ENCODE measurements around the gene NXT1.
"Not testable (repeated sequence)": the region's sequence is repeated elsewhere in the genome, so short reads cannot be mapped to it uniquely, and the experiment has no call there.

The NXT1 gene

DNA sequence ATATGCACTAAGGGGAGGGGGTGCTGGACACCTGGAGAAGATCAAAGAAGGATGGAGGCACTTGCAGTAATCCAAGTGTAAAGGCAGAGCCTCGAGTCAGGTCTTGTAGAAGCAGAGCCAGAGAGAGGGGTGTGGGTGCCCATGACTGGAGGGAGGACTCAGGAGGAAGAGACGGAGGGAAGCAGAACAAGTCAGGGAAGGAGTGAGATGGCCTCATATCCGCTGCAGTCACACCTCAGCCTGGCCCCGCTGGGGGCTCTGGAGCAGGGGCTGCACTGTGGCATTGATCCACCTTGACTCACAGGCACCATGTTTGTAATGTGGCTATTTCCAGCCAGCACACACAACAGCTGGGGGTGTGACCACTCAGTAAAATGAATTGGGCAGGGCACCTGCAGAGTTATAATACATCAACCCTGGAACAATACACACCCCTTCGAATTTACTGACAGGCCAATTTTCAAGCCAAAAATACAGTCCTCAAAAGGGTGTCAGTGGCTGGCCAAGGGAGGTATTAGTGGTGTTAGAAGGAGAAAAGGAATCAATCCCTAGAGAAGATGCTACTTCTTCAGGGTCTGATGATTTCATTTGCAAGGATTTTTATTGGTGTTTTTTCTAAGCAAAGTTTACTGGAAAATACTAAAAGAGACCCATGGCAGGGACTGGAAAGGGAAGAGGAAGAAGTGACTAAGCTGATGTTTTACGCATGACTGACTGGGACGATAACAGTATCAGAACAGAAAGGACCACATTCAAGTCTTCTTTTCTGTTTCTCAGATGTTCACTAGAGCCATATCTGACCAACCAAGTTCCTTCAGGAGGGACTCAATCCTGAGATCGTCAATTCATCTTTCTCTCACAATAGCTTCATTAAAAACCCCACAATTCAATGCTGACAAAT, 18.9 kb upstream of the NXT1 start:
- no peak for FAIRE-seq

DNA sequence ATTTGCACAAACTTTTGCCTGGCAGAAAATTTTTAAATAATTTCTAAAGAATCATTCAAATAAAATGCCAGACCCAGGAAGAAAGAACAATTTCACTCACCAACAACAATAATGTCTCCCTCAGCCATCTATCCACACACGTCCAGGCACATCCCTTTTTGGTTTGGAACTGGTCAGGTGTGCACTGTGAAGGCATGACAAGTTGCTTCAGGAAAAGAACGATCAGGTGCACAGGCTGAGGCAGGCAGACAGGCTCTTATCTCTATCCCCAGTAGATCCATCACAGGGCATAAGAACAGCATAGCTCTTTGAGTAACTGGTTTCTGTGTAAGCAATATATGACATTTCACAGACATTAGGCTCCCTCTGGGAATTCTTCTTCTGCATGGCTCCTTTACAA, 18.1 kb upstream of the NXT1 start:
- no peak for FAIRE-seq

DNA sequence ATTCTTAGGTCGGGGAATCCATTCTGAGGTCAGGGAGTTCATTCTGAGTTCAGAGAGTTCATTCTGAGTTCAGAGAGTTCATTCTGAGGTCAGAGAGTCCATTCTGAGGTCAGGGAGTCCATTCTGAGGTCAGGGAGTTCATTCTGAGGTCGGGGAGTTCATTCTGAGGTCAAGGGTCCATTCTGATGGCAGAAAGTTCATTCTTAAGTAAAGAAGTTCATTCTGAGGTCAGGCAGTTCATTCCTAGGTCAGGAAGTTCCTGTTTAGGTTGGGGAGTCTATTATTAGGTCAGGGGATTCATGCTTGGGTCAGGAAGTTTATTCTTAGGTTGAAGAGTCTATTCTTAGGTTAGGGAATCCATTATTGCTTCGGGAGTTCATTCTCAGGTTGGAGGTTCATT, 16.5 kb upstream of the NXT1 start:
- no peak for FAIRE-seq

DNA sequence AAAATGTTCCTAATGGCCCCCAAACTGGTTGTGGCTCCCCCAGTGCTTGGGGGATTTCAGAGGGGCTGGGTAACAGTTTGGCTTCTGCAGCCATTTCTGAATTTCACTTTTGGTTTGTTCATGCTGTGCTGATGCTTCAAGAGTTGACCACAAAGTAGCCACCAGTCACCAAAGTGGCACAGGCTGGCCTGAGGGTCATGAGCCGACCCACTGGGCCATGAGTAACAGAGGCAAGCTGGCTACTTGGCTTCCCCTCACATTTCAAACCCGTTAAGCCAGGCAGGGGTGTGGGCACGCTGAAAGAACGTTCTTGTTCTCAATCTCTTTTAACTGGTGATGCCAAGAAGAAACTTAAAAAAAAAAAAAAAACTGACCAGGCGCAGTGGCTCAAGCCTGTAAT, 15.1 kb upstream of the NXT1 start:
- FAIRE-seq, result no peak

DNA sequence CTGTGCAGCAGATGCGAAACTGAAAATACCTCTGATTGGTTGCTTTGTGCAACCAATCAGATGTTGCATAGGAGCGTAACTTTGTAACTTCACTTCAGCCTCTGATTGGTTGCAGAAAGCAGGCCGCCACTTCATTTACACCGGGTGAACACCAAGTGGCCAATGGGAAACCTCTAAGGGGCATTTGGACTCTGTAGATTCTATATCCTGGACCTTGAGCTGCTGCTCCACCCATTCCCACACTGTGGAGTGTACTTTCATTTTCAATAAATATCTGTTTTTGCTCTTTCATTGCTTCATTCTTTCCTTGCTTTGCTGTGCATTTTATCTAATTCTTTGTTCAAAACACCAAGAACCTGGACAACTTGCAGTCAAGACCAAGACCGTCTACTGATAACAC, 14.1 kb upstream of the NXT1 start:
- no peak for FAIRE-seq

DNA sequence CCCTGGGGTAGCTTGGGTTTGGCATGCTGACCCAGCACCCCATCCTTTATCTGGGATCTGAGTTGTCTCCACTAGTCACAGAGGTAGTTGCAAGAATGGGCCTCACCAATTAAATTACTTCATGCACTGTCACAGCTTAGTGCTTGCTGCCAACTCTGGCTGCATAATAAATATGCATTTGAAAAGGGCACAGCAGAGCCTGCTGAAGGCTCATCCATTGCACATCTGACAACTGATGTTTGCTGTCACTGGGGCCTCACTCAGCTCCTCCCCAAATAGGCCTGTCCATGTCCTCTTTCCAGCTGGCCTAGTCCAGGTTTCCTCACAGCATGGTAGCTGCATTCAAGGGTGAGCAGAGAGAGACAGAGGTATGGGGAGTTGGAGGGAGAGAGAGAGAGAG, 13.3 kb upstream of the NXT1 start:
- no peak for FAIRE-seq

DNA sequence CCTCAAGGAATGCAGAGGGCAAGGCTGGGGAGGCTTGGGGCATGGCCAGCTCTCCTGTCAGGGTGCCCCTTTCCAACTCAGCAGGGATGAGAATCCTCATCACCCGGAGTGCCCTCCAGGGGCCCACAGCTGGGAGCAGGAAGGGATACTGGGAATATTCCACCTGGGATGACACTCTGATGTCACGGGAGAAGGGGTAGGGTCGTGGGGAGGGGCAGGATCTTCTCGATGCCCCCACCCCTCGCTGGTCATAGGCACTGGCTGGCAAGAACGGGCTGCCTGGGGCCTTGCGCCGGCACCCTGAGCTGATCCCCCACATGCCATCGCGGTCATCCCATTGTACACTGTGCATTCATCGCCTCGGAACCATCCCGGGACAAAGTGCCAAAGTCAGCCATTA, 10.6 kb upstream of the NXT1 start:
- no peak for FAIRE-seq

DNA sequence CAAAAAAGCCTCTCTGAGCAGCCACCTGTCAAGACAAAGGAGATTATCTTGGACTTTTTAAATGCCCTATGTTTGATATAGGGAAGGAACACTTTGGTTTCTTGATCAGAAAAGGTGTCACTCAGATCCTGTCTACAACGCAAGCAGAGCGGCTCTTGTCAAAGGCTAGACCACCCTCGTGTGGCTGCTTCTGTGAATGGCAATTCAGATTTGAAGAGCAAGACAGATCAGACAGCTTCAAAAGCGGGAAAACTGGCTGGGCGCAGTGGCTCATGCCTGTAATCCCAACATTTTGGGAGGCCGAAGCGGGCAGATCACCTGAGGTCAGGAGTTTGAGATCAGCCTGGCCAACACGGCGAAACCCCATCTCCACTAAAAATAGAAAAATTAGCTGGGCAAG, 10.1 kb upstream of the NXT1 start:
- no peak for FAIRE-seq

DNA sequence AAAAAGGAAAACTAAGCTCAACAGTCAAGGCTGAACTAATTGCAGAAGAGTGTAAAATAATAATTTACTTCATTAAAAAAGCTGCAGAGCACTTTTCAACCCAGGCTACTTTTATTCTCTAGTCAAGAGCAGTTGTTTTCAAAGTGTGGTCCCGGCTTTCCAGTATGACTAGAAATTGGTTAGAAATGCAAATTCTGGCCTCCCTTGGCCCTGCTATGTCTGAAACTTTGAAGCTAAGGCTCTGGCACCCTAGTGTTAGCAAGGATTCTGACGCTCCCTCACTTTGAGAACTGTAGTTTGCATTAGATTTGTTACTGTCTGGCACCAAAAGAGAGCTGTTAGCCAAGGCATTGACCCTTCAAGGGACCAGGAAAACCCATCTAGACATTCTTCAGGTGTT, 9.5 kb upstream of the NXT1 start:
- no peak for FAIRE-seq

DNA sequence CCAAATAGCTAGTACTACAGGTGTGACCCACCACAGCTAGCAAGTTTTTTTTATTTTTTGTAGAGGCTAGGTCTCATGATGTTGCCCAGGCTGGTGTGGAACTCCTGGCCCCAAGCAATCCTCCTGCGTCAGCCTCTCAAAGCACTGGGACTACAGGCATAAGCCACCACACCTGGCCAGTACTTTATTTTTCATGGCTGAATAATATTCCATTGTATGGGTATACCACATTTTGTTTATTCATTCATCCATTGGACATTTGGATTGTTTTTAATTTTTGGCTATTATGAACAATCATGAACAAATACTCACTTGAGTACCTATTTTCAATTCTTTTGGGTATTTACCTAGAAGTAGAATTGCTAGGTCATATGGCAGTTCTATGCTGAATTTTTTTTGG, 7.0 kb upstream of the NXT1 start:
- FAIRE-seq, result no peak

DNA sequence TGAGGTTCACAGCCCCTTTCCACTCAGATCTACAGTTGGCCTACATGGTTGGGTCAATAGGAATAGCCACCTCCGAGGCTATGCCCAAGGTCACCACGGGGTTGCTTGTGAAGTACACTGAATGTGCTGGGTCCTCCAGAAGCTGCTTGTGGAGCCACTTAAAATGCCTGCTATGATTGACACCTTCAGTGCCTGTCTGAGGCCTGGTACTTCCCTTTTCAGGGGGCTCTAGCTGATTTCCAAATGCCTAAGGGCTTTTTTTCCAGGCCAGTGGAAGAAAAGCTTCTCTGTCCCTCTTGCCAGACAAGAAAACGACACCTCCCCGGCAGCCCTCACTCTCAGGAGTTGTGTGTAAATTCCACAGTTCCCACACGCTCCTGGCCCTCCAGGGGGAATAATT, 6.3 kb upstream of the NXT1 start:
- no peak for FAIRE-seq

DNA sequence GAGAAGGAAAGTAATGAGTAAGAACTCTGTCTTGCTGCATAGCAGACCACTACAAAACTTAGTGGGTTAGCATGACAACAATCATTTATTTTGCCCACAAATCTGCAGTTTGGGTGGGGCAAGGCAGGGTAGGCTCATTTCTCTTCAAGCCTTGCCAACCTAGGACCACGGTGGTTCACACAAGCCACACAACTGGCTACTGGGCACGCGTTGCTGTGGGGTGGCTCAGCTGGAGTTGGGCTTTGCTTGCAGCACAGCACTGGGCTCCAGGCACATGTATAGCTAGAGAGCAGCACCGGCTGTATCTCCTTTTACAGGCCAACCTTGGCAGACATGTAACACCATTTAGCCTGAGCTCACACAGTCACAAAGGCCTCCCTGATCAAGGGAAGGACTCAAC, 4.6 kb upstream of the NXT1 start:
- FAIRE-seq, result no peak

DNA sequence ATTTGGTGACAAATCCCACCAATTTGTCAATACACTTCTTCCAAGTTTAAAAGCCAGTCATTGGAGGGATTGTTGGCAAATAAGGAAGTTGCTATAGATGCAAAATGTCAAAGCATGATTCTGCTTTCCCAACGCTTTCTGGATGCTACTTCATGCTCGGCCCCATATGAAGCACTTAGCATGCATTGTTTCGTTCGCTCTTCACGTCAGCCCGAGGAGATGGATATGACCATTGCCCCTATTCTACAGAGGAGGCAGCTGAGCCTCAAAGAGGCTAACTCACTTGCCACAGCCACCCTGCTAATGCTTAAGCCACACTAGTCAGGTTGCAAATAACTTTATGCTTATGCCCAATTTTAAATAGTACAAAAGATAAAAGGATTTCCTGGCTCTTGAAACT, 2.8 kb upstream of the NXT1 start:
- no peak for FAIRE-seq

DNA sequence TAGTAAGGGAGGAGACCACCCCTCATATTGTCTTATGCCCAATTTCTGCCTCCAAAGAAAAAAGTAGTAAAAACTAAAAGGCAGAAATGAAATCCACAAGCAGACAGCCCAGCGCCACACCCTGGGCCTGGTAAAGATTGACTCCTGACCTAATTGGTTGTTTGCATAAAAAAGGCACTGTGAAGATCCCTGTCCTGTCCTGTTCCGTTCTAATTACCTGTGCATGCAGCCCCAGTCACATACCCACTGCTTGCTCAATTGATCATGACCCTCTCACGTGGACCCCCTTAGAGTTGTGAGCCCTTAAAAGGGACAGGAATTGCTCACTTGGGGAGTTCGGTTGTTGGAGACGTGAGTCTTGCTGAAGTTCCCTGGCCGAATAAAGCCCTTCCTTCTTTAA, 2.1 kb upstream of the NXT1 start:
- FAIRE-seq, result not testable (repeated sequence)

DNA sequence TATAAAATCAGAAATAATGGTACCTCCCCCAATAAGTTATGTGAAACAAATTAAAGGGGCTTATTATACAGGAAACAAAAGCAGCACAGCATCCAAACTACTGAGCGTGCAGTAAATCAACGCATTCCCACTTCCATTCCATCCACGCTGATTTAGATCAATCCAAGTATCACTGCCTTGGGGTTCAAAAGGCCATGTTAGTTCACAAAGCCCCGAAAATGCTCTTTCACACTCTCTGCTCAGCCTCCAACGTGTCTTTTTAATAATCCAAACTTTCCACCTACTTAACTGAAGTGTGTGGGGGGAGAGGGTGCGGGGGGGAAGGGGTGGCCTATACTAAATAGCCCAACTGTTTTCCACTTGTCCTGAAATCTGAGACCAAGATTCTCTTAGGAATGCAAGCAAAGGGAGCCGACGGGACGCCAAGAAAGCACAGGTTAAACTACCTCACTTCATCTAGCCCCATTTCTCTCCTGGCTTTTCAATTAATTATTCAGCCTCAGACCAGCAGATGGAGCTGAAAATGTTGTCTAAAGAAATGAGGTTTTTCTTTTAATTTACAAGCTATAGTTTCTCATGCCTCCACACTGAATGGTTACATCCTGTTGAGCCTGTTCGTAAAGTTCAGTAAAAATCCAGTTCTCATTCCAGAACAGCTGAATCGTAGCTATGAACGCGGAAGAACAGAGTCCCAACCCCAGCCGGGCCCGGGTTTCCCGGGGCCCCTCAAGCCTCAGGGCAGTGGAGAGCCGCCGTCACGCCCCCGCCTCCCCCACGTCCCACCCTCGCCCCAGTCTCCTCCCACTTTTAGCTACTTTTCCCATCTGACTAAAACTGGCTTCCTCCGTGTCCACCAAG, 1.0 kb upstream of the NXT1 start:
- FAIRE-seq, result peak; percentile 41

DNA sequence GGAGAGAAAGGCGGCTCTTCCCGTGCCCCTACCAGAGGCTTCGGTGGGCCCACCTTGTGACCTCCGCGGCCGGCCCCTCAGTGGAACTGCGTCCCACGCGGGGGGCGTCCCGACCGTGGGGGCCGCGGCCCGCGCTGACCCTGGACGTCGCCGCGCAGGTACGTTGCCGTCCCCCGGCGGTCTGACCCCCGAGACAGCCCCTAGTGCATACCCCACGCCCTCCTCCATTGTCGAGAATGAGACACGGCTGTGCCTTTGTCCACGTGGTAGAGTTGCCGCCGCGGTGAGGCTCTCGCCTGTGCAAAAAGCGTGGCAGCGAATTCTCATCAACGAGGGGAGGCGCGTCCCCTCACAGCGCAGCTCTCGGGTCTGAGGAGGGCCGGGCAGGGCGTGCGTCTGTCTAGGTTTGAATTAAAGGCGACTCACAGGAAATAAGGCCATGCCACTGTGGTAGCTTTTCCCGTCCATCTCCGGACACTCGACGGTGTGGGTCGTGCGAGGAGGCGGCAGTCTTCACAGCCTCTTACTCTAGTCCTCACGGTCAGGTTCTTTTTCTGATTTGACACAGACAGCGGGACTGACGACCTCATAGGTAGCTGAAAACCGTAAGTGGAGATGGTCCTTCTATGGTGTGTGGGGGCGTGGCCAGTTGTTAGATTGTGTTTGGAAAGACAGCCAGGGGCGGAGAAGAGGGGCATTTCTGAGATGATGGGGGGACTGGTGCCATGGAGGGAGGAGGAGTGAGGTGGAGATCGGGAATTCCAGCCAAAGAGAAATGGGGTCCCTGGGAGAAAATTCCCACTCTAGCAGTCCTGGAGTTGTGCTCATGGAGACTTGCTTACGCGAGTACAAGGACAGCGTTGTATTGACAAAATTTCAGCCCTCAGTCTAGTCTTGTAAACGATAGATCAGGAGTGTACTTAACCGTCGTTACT, 580 bp downstream of the NXT1 start:
- no peak for FAIRE-seq

DNA sequence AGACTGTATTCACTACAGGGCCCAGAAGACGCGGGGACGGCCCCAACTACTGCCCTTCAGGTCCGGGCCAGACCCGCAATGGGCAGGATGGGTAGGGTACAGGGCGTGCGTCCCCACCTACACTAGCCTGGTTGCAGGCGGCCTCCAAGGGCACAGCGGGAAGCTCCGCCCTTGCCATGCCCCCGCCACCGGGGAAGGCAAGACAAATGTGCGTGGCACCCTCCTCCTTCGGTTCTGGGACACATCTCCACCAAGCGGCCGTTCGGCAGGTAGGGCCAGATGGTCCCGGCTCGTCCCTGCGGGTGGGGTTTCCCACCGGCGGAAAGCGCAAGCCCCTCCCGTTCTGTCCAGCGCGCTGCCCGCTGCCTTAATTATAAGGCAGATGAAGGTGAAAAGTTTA, 5.6 kb downstream of the NXT1 start:
- FAIRE-seq, result no peak

DNA sequence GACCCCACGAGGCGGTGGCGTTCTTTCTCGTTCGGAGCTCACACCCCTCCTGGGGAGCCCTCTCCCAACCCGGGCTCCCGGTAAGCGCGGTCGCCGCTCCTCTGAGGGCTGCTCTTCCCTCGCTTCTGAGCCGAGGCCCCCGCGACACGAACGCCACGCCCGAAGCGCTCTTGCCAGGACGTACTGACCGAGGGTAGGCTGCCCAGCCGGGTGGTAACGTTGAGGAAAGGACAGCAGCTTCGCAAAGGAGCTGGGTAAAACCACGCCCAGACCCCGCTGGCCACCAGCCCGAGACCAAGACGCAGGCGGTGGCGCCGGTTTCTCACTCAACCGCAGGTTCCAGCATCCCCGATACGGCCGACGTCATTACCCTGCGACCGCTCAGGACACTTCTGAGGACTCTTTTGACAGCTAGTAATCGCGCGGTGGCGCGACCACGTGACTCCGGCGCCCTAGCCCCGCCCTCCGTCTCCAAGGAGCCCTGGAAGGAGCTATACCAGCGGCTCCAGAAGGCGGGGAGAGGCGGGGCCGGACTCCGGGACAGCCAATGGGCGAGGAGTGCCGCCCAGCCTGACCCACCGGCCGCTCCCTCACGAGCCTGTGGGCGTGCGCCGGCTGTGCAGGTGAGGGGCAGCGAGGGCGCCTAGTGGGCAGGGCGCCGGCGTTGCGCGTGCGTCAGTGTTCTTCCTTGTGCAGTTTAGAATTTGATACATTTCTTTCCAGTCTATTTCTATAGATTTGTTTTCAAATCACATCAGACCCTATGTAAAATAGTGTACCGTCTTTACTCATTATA, 7.4 kb downstream of the NXT1 start:
- FAIRE-seq, result peak; percentile 95

DNA sequence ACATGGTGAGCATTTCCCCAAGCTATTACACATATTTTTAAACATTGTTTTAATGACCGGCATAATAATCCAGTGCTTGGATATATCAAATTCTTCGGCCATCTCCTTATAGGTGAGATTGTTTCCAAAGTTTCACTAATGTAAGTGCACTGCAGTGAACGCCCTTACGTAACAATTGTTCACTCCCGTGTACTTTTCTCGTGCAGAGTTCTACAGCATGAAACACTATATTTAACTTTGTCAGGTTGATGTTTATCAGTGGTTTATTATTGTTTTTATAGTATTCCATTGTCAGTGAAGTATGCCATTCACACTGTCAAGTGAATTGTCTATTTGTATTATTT, 7.9 kb downstream of the NXT1 start:
- FAIRE-seq, result no peak

DNA sequence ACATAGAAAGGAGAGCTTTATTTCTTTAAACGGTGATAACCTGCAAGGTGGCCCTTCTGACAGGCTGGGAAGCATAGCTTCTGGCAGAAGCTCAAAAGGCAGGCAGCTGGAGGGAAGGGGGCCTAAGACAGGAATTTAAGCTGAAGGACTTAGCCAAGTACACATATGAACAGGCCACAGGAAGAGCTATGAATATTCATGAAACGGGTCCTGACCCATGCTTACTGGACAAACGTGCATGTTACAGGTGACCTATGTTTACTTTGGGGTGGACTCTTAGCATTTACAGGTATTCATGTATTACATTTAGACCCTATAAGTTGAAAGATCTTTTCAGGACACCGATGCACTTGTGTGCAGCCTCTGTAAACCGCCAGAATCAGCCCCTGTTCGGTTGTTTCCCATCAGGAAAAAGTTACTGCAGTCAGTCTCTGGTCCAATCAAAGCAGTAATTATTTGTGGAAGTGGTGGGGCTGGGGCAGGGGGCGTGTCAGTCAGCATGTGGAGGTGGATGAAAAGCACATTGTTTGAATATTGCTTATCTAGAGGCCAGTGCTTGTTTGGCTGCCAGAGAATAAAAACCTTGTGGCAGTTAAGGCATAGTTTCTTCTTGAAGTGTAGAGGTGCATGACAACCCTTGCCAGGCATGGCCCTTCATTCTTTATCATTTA, 8.5 kb downstream of the NXT1 start:
- no peak for FAIRE-seq

DNA sequence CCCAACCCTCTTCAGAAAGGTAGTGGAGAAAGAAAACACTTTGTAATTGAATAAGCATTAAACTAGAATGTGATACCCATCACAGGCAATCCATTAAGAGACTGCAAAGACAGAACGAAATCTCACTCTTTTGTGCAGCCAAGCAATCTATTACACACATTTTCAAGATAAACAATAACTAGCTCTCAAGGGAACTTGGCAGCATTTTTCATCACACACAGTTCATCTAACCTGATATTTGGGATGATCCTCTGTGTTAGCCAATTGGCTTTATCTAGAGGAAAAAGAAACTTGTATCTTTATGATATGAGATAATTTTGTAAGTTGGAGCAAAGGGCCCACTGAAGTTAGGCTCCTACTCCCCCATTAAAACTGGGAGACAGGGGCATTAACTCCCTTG, 9.9 kb downstream of the NXT1 start:
- FAIRE-seq, result no peak

DNA sequence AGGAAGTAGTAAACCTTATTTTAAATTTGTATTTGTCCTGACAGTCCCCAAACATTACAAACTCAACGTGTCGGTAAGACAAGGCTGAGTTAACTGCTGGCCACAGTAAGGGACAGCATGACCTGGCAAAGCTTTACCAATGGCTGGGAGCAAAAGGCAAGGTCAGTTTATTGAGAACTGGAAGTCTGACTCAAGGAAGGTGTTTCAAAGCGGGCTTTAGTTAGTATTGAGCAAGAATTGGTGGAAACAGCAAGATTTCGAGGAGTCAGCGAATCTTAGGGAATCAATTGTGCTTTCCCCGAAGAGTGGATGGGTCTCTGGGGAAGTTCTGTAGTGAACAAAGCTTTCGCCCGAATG, 10.5 kb downstream of the NXT1 start:
- no peak for FAIRE-seq

Measured in endometrium (tissue), 2 donors.